HEK293T (cell line): ENCODE data around the gene INTS15.

Experiments used
- CTCF ChIA-PET: fragments of 350-600 bp; formaldehyde crosslinking; extraction: SDS; loops from one replicate; lab custom pipeline; 2021; ENCODE audit warnings: antibody characterized with exemption, inconsistent platforms; lab: Yijun Ruan, JAX
- POLR2A ChIA-PET: fragments of 350-600 bp; formaldehyde crosslinking; extraction: SDS; loops from one replicate; lab custom pipeline; 2020; ENCODE audit warnings: antibody characterized with exemption, inconsistent platforms; lab: Yijun Ruan, JAX
- DNase-seq: peaks from one replicate; pipeline ENCODE4 v3.0.0; 2012; ENCODE audit warnings: mixed read lengths; ENCODE audit errors: extremely low spot score
- ARNT ChIP-seq: fragments of 450-650 bp; IDR thresholded peaks from 2 replicates; pipeline ENCODE4 v1.6.1; 2017; ENCODE audit warnings: mild to moderate bottlenecking
- BHLHE40 ChIP-seq: fragments of 450-650 bp; IDR thresholded peaks from 2 replicates; pipeline ENCODE4 v1.6.1; 2016; ENCODE audit warnings: mild to moderate bottlenecking, moderate library complexity, borderline replicate concordance
- CTBP1 ChIP-seq: fragments of 450-650 bp; IDR thresholded peaks from 2 replicates; pipeline ENCODE4 v1.6.1; 2016; ENCODE audit warnings: borderline replicate concordance
- ELF4 ChIP-seq: fragments of 450-650 bp; IDR thresholded peaks from 2 replicates; pipeline ENCODE4 v1.6.1; 2017; ENCODE audit warnings: antibody characterized with exemption
- FOXA1 ChIP-seq: fragments of 450-650 bp; IDR thresholded peaks from 2 replicates; pipeline ENCODE4 v1.6.1; 2016; ENCODE audit warnings: mild to moderate bottlenecking
- FOXK2 ChIP-seq: fragments of 450-650 bp; IDR thresholded peaks from 2 replicates; pipeline ENCODE4 v1.6.1; 2016; ENCODE audit warnings: mild to moderate bottlenecking
- FOXM1 ChIP-seq: fragments of 450-650 bp; IDR thresholded peaks from 2 replicates; pipeline ENCODE4 v1.6.1; 2017; ENCODE audit warnings: mild to moderate bottlenecking, borderline replicate concordance
- HDGF ChIP-seq: fragments of 450-650 bp; IDR thresholded peaks from 2 replicates; pipeline ENCODE4 v1.6.1; 2017; ENCODE audit warnings: antibody characterized with exemption, borderline replicate concordance
- L3MBTL2 ChIP-seq: fragments of 450-650 bp; conservative IDR thresholded peaks from 2 replicates; pipeline ENCODE4 v1.6.1; 2016; ENCODE audit warnings: mild to moderate bottlenecking
- LEF1 ChIP-seq: fragments of 450-650 bp; IDR thresholded peaks from 2 replicates; pipeline ENCODE4 v1.6.1; 2017; ENCODE audit warnings: mild to moderate bottlenecking, borderline replicate concordance
- NFRKB ChIP-seq: fragments of 450-650 bp; IDR thresholded peaks from 2 replicates; pipeline ENCODE4 v1.6.1; 2016; ENCODE audit warnings: mild to moderate bottlenecking, moderate library complexity
- SP1 ChIP-seq: fragments of 450-650 bp; IDR thresholded peaks from 2 replicates; pipeline ENCODE4 v1.6.1; 2017
- SUZ12 ChIP-seq: fragments of 450-650 bp; IDR thresholded peaks from 2 replicates; pipeline ENCODE4 v1.6.1; 2016; ENCODE audit warnings: mild to moderate bottlenecking
- TARDBP ChIP-seq: fragments of 450-650 bp; IDR thresholded peaks from 2 replicates; pipeline ENCODE4 v1.6.1; 2016
- ZNF384 ChIP-seq: fragments of 450-650 bp; IDR thresholded peaks from 2 replicates; pipeline ENCODE4 v1.6.1; 2016
- TF ChIP-seq, protein P1 (sequence below): fragments of 450-650 bp; IDR thresholded peaks from 2 replicates; pipeline ENCODE4 v1.6.1; 2016

INTS15 gene

DNA sequence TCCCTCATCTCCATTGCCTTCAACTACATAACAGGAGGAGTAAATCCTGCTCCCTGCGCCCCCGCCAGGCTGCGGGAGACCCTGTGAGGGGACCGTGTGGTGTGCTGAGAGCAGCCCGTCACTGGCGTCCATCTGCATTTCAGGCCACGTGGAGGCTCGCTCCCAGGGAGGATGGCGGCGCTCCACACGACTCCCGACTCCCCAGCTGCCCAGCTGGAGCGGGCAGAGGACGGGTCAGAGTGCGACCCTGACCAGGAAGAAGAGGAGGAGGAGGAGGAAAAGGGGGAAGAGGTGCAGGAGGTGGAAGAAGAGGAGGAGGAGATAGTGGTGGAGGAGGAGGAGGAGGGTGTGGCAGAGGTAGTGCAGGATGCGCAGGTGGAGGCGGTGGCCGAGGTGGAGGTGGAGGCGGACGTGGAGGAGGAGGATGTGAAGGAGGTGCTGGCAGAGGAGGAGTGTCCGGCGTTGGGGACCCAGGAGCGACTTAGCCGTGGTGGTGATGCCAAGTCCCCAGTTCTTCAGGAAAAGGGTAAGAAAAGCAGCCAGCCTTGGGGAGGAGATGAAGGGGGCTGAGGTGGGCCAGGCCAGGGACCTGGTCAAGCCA is 52.5 kb downstream of the INTS15 start:
- TF ChIP-seq FOXA1 (no peak), SUZ12 (no peak), HDGF (no peak), NFRKB (no peak), BHLHE40 (no peak), LEF1 (no peak), FOXK2 (no peak), CTBP1 (no peak), TARDBP (no peak), ELF4 (no peak), FOXM1 (no peak), SP1 (no peak), ARNT (no peak), ZNF384 (no peak), L3MBTL2 (no peak)
- TF ChIP-seq, protein P1, sequence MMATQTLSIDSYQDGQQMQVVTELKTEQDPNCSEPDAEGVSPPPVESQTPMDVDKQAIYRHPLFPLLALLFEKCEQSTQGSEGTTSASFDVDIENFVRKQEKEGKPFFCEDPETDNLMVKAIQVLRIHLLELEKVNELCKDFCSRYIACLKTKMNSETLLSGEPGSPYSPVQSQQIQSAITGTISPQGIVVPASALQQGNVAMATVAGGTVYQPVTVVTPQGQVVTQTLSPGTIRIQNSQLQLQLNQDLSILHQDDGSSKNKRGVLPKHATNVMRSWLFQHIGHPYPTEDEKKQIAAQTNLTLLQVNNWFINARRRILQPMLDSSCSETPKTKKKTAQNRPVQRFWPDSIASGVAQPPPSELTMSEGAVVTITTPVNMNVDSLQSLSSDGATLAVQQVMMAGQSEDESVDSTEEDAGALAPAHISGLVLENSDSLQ = no peak

DNA sequence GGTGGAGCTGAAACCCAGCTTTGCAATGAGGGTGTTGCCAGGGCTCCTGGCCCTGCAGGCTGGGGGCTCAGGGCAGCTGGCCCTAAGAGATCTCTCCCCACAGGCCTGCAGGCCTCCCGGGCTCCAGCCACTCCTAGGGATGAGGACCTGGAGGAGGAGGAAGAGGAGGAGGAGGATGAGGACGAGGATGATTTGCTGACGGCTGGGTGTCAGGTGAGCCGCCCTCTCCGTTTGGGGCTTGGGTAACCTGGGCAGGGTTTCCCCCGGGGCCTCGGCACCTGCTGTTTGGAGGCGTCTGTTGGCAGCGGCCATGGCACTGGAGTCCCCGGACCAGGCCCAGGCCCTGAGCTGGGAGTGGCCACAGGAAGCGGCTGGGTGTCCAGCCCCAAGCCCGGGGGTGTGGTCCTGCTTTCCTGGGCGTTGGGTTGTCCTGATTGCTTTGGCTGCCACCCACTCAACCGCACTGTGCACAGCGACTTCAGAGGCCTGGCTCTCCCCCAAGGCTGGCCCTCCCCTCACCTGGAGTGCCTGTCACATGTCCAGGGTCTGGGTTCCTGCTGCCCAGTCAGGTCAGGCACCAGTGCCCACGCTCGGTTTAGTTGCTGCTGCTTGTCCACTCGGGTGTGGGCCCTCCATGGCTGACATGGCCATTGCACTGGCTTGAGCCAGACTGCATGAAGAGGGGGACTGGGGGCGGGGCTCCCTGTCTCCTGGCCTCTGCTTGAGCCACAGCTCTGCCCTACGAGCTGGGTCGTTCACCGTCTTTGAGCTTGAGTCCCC is 53.2 kb downstream of the INTS15 start:
- no peak for DNase-seq
- ChIA-PET CTCF (no interaction called here), POLR2A (no interaction called here)
- TF ChIP-seq HDGF (no peak), FOXA1 (no peak), NFRKB (no peak), TARDBP (no peak), SUZ12 (no peak), FOXK2 (no peak), LEF1 (no peak), ARNT (no peak), L3MBTL2 (no peak)
- TF ChIP-seq, protein P1 = no peak

More for the DNA sequence above, 52.5 kb downstream of the INTS15 start:
- DNase-seq = no peak
- ChIA-PET POLR2A (no interaction called here), CTCF (no interaction called here)

DNA sequence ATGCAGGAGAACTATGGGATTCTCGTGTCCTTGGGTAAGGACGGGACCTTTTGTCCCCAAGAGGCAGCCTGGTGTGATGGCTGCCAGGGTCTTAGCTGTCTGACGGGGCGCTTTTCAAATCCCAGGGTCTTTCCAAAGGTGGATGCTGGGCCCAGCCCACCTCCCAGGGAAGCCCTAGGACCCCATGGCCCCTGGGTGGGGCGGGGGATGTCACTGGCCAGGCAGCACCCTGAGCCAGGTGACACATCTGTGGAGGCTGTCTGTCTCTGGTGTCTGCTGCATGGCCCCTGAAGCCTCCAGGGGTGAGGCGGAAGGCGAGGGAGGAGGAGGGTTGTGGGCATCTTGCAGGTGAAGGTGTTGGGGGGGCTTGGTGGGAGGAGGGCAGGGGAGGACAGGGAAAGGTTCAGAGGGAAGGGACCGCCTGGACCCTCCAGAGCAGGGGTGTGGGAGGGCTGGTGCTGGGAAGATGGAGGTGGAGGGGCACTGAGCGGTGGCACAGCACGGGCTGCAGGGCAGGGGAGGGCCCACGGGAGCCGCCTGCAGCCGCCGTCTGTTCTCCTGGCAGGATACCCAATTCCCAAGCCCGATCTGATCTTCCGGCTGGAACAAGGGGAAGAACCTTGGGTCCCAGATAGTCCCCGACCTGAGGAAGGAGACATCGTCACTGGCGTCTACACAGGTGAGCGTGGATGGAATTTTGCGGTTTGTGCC is 54.2 kb downstream of the INTS15 start:
- POLR2A ChIA-PET = no interaction called here
- no peak for DNase-seq
- no peak for TF ChIP-seq FOXK2
- no peak for TF ChIP-seq SP1
- no peak for TF ChIP-seq ZNF384
- no peak for TF ChIP-seq TARDBP
- no peak for TF ChIP-seq LEF1
- no peak for TF ChIP-seq ARNT
- TF ChIP-seq L3MBTL2 = no peak
- TF ChIP-seq CTBP1 = no peak
- TF ChIP-seq FOXA1 = no peak
- TF ChIP-seq NFRKB = no peak
- no peak for TF ChIP-seq BHLHE40
- TF ChIP-seq ELF4 = no peak
- TF ChIP-seq FOXM1 = no peak
- TF ChIP-seq SUZ12 = no peak
- TF ChIP-seq, protein P1 = no peak
- no peak for TF ChIP-seq HDGF
- CTCF ChIA-PET = no interaction called here

DNA sequence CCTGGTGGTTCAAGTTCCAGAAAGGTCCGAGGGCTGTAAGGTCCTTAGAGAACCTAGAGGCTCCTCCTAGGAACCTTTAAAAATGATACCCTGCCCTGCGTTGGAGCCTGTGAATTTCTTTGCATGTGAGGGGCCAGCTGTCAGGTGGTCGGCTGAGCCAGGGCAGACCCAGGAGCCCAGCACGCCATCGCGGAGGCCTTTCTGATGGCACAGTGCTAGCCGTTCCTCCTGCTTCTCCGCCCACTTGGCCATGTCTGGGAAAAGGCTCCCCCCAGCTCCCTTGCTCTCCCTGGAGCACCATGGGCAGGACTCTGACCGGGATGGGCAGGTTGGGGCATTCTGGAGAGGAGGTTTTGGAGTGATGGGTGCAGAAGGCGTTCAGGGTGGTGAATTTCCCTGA is 54.9 kb downstream of the INTS15 start:
- no peak for DNase-seq
- no peak for TF ChIP-seq FOXA1
- no peak for TF ChIP-seq SP1
- no peak for TF ChIP-seq L3MBTL2
- TF ChIP-seq FOXK2 = no peak
- no peak for TF ChIP-seq ELF4
- TF ChIP-seq BHLHE40 = no peak
- no peak for TF ChIP-seq NFRKB
- TF ChIP-seq HDGF = no peak
- no peak for TF ChIP-seq CTBP1
- no peak for TF ChIP-seq ZNF384
- TF ChIP-seq SUZ12 = no peak
- ChIA-PET CTCF (no interaction called here), POLR2A (no interaction called here)

DNA sequence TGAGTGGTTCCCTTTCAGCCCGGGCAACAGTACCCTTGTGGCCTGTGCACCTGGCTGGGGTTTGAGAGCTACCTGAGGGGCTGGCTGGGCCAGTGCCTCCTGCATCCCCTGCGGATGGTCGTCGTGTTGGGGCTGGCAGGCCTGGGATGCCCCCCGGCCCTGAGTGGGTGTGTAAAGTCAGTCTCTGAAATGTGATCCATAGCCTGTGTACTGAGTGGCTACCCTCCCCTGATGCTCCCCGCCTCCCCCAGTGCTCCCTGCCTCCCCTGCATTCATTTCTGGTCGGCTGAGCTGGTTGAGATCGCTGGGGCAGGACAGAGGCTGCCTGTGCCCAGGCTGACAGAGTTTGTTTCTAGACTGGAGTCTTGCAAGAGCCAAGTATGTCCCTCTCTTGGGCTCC is 56.6 kb downstream of the INTS15 start:
- TF ChIP-seq FOXK2 (no peak), NFRKB (no peak), FOXM1 (no peak), TARDBP (no peak), FOXA1 (no peak), LEF1 (no peak), ELF4 (no peak), ARNT (no peak), HDGF (no peak), ZNF384 (no peak), BHLHE40 (no peak), SP1 (no peak), L3MBTL2 (no peak), CTBP1 (no peak)
- TF ChIP-seq, protein P1 = no peak
- CTCF ChIA-PET = no interaction called here
- no peak for DNase-seq
- POLR2A ChIA-PET = no interaction called here
